Urothelium cell line (cell line): ENCODE data around the gene AMIGO1.

Experiments
- DNase-seq: peaks from one replicate; pipeline ENCODE4 v3.0.0; 2011; ENCODE audit warnings: low spot score, mixed read lengths
- FAIRE-seq: peaks from 2 replicates; lab custom pipeline; 2011; peaks lifted over from hg19 to GRCh38; lab: Jason Lieb, UNC

The AMIGO1 gene

DNA sequence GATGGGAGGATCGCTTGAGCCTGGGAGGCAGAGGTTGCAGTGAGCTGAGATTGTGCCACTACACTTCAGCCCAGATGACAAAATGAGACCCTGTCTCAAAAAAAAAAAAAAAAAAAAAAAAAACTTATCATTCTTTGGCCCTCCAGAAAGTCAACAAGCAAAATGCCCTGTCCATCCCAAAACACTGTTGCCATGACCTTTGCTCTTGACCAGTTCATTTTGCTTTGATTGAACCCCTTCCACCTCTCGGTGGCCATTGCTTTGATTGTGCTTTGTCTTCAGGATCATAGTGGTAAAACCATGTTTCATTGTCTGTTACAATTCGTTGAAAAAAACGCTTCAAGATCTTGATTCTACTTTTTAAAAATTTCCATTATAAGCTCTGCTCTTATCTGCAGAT, 51.7 kb downstream of the AMIGO1 start:
- no peak for FAIRE-seq
- no peak for DNase-seq

- DNase-seq, result no peak
- no peak for FAIRE-seq
These were observed 54.9 kb downstream of the AMIGO1 start for GRCh38 chr1:109454497-109455133.
